Ascending aorta (tissue), 2 donors: Measurements from ENCODE around the gene WDR35. TPM values are rescaled to one million over a fixed set of nuclear protein-coding genes. Genes with fewer than 3 reads are reported as not detected.

Source experiments
- DNase-seq, 2 donors: peaks; one replicate each; pipeline ENCODE4 v3.0.0-alpha.2; 2019; ENCODE audit warnings: low spot score in 2 of 2
- H3K27ac ChIP-seq, 2 donors: fragments of 200-600 bp; sonication (generic); one replicate each; pipeline ENCODE4 v1.5.1; 2016 to 2017; ENCODE audit warnings: mild to moderate bottlenecking in 1 of 2
- H3K27me3 ChIP-seq: fragments of 200-600 bp; sonication (generic); one replicate; pipeline ENCODE4 v1.5.1; 2017
- H3K36me3 ChIP-seq, 2 donors: fragments of 200-600 bp; sonication (generic); one replicate each; pipeline ENCODE4 v1.5.1; 2016
- H3K4me1 ChIP-seq, 2 donors: fragments of 200-600 bp; sonication (generic); one replicate each; pipeline ENCODE4 v1.5.1; 2016 to 2017; ENCODE audit warnings: mild to moderate bottlenecking in 1 of 2
- H3K4me3 ChIP-seq, 2 donors: fragments of 200-600 bp; sonication (generic); one replicate each; pipeline ENCODE4 v1.5.1; 2016 to 2017; ENCODE audit warnings: mild to moderate bottlenecking in 1 of 2
- H3K9me3 ChIP-seq, 2 donors: fragments of 200-600 bp; sonication (generic); one replicate each; pipeline ENCODE4 v1.5.1; 2016
- intact Hi-C: fragments of 100-400 bp; cut with DNase I; formaldehyde crosslinking; loops from one replicate; pipeline ENCODE4 v1.15.1; 2023
- total RNA-seq: library from RNA; depleted of rRNA; stranded (reverse); fragments of >200 nt; gene quantifications from one replicate; pipeline ENCODE4 v1.1.0, GENCODE V29; 2016
- TF ChIP-seq, protein P1 (sequence below), 3 experiments: fragments of 200-600 bp in 2 of 3; fragments of 450-650 bp in 1 of 3; sonication (generic) in 2 of 3; IDR thresholded peaks; one replicate each; pipeline ENCODE4 v1.5.1; 2016 to 2019; ENCODE audit warnings: antibody characterized with exemption in 3 of 3, mild to moderate bottlenecking in 1 of 3, moderate library complexity in 1 of 3

The WDR35 gene
- total RNA-seq, 1 donor from 2014 or later, result 2.1 TPM

DNA sequence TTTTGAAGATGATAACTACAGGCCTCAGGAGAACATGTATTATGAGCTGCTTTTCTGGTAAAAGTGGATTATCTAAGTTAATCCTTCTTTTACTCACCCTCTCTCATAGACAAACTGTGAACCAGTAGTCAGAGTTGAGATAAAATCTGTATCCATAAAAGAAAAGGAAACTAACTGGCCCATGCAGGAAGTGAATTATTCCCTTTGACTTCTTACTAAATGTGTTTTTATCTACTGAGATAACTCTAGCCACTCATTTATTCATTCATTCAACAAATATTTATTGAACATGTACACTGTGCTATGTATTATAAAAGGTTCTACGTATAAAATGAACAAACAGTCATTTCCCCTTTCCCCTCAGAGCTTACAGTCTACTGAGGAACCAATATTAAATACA lies 10.0 kb downstream of the WDR35 start:
- Histone ChIP-seq H3K4me3 (no peak overlapping the region), H3K27me3 (no peaks in the 10 kb centered on the region), H3K4me1 (no peaks in the 10 kb centered on the region), H3K27ac (no peak overlapping the region), H3K36me3 (peaks cover 0 to 8% of the 10 kb centered on the region in 2 donors), H3K9me3 (no peaks in the 10 kb centered on the region)
- TF ChIP-seq, protein P1, sequence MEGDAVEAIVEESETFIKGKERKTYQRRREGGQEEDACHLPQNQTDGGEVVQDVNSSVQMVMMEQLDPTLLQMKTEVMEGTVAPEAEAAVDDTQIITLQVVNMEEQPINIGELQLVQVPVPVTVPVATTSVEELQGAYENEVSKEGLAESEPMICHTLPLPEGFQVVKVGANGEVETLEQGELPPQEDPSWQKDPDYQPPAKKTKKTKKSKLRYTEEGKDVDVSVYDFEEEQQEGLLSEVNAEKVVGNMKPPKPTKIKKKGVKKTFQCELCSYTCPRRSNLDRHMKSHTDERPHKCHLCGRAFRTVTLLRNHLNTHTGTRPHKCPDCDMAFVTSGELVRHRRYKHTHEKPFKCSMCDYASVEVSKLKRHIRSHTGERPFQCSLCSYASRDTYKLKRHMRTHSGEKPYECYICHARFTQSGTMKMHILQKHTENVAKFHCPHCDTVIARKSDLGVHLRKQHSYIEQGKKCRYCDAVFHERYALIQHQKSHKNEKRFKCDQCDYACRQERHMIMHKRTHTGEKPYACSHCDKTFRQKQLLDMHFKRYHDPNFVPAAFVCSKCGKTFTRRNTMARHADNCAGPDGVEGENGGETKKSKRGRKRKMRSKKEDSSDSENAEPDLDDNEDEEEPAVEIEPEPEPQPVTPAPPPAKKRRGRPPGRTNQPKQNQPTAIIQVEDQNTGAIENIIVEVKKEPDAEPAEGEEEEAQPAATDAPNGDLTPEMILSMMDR (IDR thresholded peaks at IDR 0.05), result no peak
- DNase-seq, result no peak
- intact Hi-C loops, result no loop called here

DNA sequence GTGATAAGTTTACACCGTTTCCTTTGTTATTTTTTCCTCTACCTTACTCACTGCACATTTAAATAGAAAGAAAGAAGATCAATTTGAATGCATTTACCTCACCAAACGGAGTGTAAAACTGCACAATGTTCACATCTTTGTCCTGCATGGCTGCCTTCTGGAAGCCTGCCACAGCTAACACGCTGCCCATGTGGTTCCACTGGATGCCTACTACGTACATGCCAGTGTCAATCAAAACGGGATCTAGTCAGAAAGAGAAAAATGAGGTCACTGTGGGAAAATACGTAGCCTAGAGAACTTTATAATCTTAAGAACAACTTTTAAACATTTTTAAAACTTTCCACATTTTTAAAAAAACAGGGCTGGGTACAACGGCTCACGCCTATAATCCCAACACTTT lies 16.4 kb downstream of the WDR35 start:
- Histone ChIP-seq H3K36me3 (peaks cover 9 to 10% of the 10 kb centered on the region in 2 donors), H3K4me3 (no peak overlapping the region), H3K9me3 (no peaks in the 10 kb centered on the region), H3K27me3 (no peaks in the 10 kb centered on the region), H3K4me1 (no peaks in the 10 kb centered on the region), H3K27ac (no peak overlapping the region)
- TF ChIP-seq, protein P1 (IDR thresholded peaks at IDR 0.05), result no peak
- intact Hi-C loops, result no loop called here
- DNase-seq, result no peak

DNA sequence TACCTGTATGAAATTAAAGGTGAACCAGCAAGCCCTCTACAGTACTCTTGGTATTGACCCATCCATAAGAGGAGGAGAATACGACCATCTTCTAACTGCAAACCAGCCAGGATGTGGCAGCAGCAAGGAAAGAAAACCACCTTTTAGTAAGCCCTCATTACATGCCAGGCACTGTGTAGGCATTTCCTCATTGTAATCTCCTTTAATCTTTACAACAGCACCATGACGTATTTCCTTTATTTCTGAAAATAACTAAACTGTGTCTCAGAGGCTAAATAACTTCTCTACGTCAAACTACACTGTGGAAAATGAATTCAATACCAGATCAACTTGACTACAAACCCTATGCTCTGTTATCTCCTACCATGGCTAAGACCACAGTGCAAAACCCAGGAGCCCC lies 18.2 kb downstream of the WDR35 start:
- Histone ChIP-seq H3K36me3 (peaks cover 6 to 9% of the 10 kb centered on the region in 2 donors), H3K27me3 (no peaks in the 10 kb centered on the region), H3K27ac (no peak overlapping the region), H3K4me3 (no peak overlapping the region), H3K9me3 (no peaks in the 10 kb centered on the region), H3K4me1 (no peaks in the 10 kb centered on the region)
- DNase-seq, result no peak
- intact Hi-C loops, result no loop called here
- TF ChIP-seq, protein P1 (IDR thresholded peaks at IDR 0.05), result no peak

DNA sequence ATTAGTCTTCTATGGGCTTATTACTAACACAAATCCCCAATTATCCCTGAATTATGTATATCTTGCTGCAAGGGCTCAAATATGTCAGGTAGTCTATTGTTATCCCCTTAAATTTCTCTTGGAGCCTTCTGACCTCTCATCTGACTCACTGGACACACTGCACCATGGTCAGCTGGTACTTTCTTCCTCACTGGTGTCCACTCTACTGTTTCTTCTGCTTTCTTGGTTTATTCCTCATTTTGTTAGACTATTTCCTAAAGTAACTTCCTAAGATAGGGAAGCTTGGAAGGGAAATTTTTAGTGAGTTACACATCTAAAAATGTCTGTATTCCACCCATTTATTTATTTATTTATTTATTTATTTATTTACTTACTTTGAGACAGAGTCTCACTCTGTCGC lies 26.5 kb downstream of the WDR35 start:
- Histone ChIP-seq H3K4me3 (no peak overlapping the region), H3K27ac (no peak overlapping the region), H3K4me1 (no peaks in the 10 kb centered on the region), H3K27me3 (no peaks in the 10 kb centered on the region), H3K36me3 (peaks cover 0 to 9% of the 10 kb centered on the region in 2 donors), H3K9me3 (no peaks in the 10 kb centered on the region)
- DNase-seq, result no peak
- intact Hi-C loops, result no loop called here
- TF ChIP-seq, protein P1 (IDR thresholded peaks at IDR 0.05), result no peak

DNA sequence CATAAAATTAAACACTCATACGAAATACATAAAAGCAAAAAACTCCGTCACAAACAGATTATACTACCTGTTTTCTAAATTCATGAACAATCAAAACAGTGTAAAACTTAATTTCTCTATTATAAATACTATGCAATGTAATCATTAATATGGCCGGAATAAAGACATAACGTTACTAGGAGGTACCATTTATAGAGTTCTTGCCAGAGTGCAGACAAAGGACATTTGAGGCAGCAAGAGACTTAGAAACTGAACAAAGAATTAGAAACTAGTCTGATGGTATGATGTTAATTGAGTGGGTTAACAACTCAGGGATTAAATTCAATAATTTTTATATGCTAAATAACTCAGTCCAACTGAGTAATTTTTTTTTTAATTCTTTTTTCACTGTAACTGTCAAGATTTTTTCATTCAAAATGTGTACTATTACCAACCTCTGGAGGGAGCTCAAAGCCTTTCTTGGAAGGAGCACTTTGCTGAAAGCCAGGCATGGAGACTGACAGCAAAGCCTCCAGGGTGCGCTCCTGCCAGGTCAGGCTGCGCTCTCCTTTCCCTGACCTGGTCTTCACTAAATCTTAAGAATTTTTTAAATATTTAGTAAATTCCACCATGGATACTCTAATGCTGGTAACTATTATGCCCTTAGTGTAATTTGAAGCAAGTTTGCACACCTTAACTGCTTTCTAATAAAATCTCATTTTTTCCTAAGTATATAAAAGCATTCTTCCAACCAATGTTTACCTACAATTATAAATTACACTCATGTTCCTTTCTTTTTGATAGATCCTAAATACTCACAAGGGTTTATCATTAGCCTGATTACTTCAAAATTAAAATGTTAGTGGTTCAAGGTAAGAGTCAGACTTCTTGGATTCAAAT lies 34.1 kb downstream of the WDR35 start:
- no peak overlapping the region for H3K4me3 ChIP-seq
- TF ChIP-seq, protein P1 (IDR thresholded peaks at IDR 0.05), result peak; percentile 32 to 79 (median 54)
- no peaks in the 10 kb centered on the region for H3K9me3 ChIP-seq
- H3K36me3 ChIP-seq, result peaks cover 0 to 4% of the 10 kb centered on the region in 2 donors
- H3K4me1 ChIP-seq, result no peaks in the 10 kb centered on the region
- DNase-seq, result no peak
- no peak overlapping the region for H3K27ac ChIP-seq
- no peaks in the 10 kb centered on the region for H3K27me3 ChIP-seq
- intact Hi-C loops, result loop anchor here (1.0 kb wide), 1 partner anchor 143 kb away; no protein-coding TSS in a partner anchor
